GM06990 (cell line): ENCODE data around the gene CT45A8.
A peak's percentile ranks its signal among the peaks of the same experiment; 100 is the strongest.
"Not testable (repeated sequence)": the region's sequence is repeated elsewhere in the genome, so short reads cannot be mapped to it uniquely, and the experiment has no call there.

Experiments used
- DNase-seq: peaks from one replicate; pipeline ENCODE4 v3.0.0-alpha.2; 2011; ENCODE audit not compliant: insufficient read length; ENCODE audit errors: extremely low read depth
- H3K27me3 ChIP-seq: replicated peaks from 2 replicates; pipeline ENCODE4 v1.6.0; 2011; ENCODE audit warnings: low read length; ENCODE audit not compliant: control insufficient read depth, insufficient read depth
- H3K36me3 ChIP-seq: 2 replicates; pipeline ENCODE4 v1.5.1; 2011; ENCODE audit warnings: low read length; ENCODE audit not compliant: control insufficient read depth, insufficient read depth
- H3K4me3 ChIP-seq: replicated peaks from 2 replicates; pipeline ENCODE4 v1.5.1; 2011; ENCODE audit warnings: low read depth, mild to moderate bottlenecking, control low read depth, low read length
- TF ChIP-seq, protein P1 (sequence below): IDR thresholded peaks from 2 replicates; pipeline ENCODE4 v1.5.1; 2011; ENCODE audit warnings: low read length, control low read depth, mild to moderate bottlenecking, inconsistent platforms; ENCODE audit not compliant: insufficient read depth, poor library complexity, severe bottlenecking

Gene CT45A8, protein sequence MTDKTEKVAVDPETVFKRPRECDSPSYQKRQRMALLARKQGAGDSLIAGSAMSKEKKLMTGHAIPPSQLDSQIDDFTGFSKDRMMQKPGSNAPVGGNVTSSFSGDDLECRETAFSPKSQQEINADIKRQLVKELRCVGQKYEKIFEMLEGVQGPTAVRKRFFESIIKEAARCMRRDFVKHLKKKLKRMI

DNA sequence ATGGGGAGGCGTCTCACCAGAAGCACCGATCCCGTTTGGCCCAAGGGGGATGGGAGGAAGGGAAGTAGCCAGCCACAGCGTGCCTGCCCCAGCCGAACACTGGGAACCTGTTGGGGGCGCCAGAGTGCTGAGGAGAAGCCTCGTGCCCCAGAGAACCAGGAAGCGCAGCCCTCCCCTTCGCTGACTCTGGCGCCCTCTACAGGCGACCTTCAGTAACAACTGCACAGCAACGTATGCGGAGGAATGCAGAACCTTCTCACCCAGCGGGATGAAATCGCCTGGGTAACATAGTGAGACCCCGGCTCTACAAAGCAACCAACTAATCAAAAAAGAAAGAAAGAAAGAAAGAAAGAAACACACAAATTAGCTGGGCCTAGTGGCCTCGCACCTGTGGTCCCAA, at the start of gene CT45A8:
Gene CT45A8, minus strand, starts transcription at position 101 of the 400 bp plus-strand sequence. CDS start 3,755 bp downstream, outside the sequence.
- not testable (repeated sequence) for DNase-seq, H3K36me3 ChIP-seq, H3K27me3 ChIP-seq, H3K4me3 ChIP-seq

DNA sequence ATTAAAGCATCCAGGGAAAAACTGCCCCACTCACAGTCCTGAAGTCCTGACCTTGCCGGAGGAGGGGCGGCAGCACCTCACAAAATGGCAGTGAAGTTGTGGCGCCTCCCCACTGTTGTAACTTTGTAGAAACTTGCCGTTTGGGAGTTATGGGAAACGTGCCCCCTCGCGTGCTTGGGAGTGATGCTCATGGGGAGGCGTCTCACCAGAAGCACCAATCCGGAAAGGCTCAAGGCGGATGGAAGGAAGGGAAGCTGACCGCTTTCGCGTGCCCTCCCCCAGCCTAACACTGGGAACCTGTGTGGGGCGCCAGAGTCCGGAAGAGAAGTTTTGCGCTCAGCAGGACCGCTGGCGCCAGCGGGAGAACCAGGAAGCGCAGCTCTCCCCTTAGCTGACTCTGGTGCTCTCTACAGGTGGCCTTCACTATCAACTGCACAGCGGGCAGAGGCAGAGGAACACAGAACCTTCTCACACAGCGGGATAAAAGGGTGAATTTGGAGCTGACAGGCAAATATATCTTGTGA, 39.0 kb upstream of the CT45A8 start, which contains the start of the genes CT45A10 and SAGE1:
Gene CT45A10, minus strand, starts transcription at position 151 of the 524 bp plus-strand sequence. CDS start 8,100 bp downstream, outside the sequence.
Gene SAGE1, plus strand, starts transcription at position 423 of the 524 bp plus-strand sequence. CDS start 2,527 bp downstream, outside the sequence.
- Histone ChIP-seq H3K4me3 (no peak within 1 kb of the TSS), H3K27me3 (no peaks in the 10 kb centered on the region), H3K36me3 (no peaks in the 10 kb centered on the region)
- no peak for DNase-seq
- TF ChIP-seq, protein P1, sequence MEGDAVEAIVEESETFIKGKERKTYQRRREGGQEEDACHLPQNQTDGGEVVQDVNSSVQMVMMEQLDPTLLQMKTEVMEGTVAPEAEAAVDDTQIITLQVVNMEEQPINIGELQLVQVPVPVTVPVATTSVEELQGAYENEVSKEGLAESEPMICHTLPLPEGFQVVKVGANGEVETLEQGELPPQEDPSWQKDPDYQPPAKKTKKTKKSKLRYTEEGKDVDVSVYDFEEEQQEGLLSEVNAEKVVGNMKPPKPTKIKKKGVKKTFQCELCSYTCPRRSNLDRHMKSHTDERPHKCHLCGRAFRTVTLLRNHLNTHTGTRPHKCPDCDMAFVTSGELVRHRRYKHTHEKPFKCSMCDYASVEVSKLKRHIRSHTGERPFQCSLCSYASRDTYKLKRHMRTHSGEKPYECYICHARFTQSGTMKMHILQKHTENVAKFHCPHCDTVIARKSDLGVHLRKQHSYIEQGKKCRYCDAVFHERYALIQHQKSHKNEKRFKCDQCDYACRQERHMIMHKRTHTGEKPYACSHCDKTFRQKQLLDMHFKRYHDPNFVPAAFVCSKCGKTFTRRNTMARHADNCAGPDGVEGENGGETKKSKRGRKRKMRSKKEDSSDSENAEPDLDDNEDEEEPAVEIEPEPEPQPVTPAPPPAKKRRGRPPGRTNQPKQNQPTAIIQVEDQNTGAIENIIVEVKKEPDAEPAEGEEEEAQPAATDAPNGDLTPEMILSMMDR: no peak

DNA sequence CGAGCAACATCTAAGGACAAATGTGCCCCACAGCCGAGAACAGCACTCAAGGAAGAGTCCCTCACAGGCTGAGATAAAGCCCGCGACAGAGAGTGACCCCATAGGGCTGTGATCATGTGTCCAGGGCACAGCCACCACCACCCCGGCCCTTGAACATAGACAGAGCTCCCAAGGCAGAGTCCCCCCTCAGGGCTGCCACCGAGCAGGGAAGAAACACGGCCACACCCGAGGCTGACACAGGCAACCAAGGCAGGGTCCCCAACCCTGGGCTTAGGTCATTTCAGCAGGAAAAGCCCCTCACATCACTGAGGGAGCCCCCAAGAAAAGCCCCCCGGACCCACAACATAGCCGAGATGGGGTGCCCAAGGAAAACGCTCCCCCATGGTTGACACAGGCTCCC, 38.4 kb upstream of the CT45A8 start:
- Histone ChIP-seq H3K36me3 (no peaks in the 10 kb centered on the region), H3K4me3 (no peak overlapping the region), H3K27me3 (no peaks in the 10 kb centered on the region)
- no peak for DNase-seq
- TF ChIP-seq, protein P1: no peak

DNA sequence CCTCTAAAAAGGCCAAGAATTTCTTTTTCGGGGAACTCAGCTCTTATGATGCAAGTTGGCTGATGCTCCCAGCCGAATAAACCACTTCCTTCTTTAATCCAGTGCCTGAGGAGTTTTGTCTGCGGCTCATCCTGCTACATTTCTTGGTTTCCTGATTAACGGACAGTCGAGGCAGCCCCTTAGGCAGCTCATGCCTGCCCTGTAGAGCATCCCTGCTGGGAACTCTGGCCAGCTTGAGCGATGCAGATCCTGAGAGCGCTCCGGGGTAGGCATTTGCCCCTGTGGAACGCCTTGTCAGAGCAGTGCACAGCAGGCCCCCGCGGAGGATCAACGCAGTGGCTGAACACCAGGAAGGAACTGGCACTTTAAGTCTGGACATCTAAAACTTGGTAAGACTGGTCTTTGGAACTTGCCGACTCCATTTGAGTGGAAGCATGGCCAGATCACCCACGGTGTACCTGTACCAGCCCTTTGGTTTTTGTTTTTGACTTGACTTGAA, 35.8 kb upstream of the CT45A8 start:
- Histone ChIP-seq H3K4me3 (no peak overlapping the region), H3K27me3 (no peaks in the 10 kb centered on the region), H3K36me3 (no peaks in the 10 kb centered on the region)
- no peak for DNase-seq
- TF ChIP-seq, protein P1: no peak

DNA sequence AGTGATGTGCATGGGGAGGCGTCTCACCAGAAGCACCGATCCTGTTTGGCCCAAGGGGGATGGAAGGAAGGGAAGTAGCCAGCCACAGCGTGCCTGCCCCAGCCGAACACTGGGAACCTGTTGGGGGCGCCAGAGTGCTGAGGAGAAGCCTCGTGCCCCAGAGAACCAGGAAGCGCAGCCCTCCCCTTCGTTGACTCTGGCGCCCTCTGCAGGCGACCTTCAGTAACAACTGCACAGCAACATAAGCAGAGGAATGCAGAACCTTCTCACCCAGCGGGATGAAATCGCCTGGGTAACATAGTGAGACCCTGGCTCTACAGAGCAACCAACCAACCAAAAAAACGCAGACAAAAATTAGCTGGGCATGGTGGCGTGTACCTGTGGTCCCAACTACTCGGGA, 34.6 kb upstream of the CT45A8 start:
- TF ChIP-seq, protein P1: peak; percentile 43
- H3K27me3 ChIP-seq, H3K4me3 ChIP-seq, H3K36me3 ChIP-seq, DNase-seq: not testable (repeated sequence)

DNA sequence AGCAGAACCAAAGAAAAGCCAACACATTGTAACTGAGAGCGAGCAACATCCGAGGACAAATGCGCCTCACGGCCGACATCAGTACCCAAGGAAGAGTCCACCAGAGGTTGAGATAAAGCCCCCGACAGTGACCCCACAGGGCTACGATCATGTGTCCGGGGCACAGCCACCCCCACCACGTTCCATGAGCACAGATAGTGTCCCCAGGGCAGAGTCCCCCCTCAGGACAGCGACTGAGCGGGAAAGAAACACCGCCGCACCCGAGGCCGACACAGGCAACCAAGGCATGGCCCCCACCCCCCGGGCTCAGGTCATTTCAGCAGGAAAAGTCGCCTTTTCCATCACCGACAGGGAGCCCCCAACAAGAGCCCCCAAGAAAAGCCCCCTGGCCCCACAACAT, 33.9 kb upstream of the CT45A8 start:
- not testable (repeated sequence) for H3K4me3 ChIP-seq, H3K36me3 ChIP-seq, H3K27me3 ChIP-seq, DNase-seq

DNA sequence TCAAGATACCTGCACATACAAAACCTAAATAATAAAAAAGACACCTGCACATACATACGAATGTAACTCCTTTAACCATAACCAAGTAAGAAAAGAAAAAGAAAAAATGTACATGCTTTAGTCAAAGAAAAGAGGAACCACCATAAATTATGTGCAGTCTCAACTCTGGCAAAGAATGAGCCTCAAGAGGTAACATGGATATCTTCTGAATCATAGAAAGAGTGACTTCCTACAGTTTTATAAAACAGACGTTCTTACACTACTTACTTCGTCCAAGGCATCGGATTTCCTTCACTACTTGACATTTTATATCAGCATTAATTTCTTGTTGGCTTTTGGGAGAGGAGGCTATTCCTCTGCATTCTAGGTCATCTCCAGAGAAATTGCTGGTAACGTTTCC, 28.4 kb upstream of the CT45A8 start:
- not testable (repeated sequence) for H3K27me3 ChIP-seq, H3K4me3 ChIP-seq, H3K36me3 ChIP-seq, DNase-seq

DNA sequence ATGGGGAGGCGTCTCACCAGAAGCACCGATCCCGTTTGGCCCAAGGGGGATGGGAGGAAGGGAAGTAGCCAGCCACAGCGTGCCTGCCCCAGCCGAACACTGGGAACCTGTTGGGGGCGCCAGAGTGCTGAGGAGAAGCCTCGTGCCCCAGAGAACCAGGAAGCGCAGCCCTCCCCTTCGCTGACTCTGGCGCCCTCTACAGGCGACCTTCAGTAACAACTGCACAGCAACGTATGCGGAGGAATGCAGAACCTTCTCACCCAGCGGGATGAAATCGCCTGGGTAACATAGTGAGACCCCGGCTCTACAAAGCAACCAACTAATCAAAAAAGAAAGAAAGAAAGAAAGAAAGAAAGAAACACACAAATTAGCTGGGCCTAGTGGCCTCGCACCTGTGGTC, 17.4 kb upstream of the CT45A8 start, which contains the start of gene CT45A9:
Gene CT45A9, minus strand, starts transcription at position 101 of the 400 bp plus-strand sequence. CDS start 3,751 bp downstream, outside the sequence.
- DNase-seq, H3K4me3 ChIP-seq, H3K27me3 ChIP-seq, H3K36me3 ChIP-seq: not testable (repeated sequence)

DNA sequence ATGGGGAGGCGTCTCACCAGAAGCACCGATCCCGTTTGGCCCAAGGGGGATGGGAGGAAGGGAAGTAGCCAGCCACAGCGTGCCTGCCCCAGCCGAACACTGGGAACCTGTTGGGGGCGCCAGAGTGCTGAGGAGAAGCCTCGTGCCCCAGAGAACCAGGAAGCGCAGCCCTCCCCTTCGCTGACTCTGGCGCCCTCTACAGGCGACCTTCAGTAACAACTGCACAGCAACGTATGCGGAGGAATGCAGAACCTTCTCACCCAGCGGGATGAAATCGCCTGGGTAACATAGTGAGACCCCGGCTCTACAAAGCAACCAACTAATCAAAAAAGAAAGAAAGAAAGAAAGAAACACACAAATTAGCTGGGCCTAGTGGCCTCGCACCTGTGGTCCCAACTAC, 17.2 kb downstream of the CT45A8 start, which contains the start of gene CT45A7:
Gene CT45A7, minus strand, starts transcription at position 101 of the 400 bp plus-strand sequence. CDS start 3,747 bp downstream, outside the sequence.
- H3K36me3 ChIP-seq, DNase-seq, H3K27me3 ChIP-seq, H3K4me3 ChIP-seq: not testable (repeated sequence)

DNA sequence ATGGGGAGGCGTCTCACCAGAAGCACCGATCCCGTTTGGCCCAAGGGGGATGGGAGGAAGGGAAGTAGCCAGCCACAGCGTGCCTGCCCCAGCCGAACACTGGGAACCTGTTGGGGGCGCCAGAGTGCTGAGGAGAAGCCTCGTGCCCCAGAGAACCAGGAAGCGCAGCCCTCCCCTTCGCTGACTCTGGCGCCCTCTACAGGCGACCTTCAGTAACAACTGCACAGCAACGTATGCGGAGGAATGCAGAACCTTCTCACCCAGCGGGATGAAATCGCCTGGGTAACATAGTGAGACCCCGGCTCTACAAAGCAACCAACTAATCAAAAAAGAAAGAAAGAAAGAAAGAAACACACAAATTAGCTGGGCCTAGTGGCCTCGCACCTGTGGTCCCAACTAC, 34.4 kb downstream of the CT45A8 start, which contains the start of gene CT45A2:
Gene CT45A2, minus strand, starts transcription at position 101 of the 400 bp plus-strand sequence. CDS start 3,747 bp downstream, outside the sequence.
- not testable (repeated sequence) for DNase-seq, H3K4me3 ChIP-seq

More for the DNA sequence above, 34.4 kb downstream of the CT45A8 start, which contains the start of gene CT45A2:
- H3K27me3 ChIP-seq, H3K36me3 ChIP-seq: not testable (repeated sequence)
